GM10266 (cell line): Measurements from ENCODE around the gene CAMK2A.

Source experiments
- DNase-seq: peaks from one replicate; pipeline ENCODE4 v3.0.0; 2012; ENCODE audit errors: extremely low spot score
- CTCF ChIP-seq: IDR thresholded peaks from 2 replicates; pipeline ENCODE4 v1.5.1; 2012; ENCODE audit warnings: mild to moderate bottlenecking, low read depth; ENCODE audit not compliant: control insufficient read depth, insufficient read depth; ENCODE audit errors: missing control alignments

The CAMK2A gene

GRCh38 chr5:150317048-150318003 is 27.8 kb upstream of the CAMK2A start:
- no peak for DNase-seq
- TF ChIP-seq CTCF, result no peak

GRCh38 chr5:150316320-150316719 is 26.7 kb upstream of the CAMK2A start:
- no peak for TF ChIP-seq CTCF
- no peak for DNase-seq

DNA sequence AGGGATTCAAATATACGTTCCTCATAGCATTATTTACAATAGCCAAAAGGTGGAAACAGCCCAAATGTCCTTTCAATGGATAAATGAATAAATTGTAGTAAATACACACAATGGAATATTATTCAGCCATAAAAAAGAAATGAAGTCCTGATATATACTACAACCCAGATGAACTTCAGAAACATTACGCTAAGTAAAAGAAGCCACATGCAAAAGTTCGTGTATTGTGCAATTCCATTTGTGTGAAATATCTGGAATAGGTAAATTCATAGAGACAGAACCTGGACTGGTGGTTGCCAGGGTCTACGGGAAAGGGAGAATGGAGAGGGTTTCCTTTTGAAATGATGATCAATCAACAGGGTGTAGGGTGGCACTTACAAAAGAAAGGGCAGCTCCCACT is 25.7 kb upstream of the CAMK2A start:
- TF ChIP-seq CTCF, result no peak
- DNase-seq, result no peak

DNA sequence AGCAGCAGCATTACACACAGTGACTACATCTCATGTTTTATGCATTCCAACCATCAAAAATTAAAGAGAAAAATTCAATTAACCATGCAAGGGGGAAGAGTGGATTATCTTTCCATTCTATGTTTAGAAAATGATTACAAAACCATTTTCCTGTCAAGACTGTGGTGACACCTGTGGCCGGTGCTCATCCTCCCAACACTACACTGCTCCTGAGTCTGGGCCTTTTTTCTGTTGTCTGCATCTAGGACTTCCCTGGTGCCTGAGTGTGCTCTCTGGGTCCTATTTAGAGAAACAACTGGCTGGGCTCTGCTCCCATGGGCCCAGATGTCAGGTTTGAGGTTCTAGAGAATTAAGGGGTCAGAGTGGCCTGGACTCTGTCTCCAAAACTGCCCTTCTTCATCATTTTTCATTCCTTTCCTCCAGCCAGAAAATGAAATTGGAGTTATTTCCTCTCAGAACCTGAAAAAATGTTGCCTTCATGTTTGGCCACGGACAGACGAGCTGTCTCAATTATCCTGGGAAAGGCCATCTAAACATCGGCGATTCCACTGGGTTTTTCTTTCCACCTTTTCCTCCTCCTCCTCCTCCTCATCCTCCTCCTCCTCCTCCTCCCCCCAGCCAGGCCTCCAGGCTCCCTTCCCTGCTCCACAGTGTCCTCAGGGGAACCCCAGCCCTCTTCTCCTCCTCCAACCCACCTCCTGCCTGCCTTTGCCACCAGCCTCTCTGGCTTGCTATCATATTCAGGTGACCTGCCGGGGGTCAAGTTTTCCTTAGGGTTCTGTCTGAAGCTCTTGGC is 24.5 kb upstream of the CAMK2A start:
- DNase-seq, result no peak
- no peak for TF ChIP-seq CTCF

DNA sequence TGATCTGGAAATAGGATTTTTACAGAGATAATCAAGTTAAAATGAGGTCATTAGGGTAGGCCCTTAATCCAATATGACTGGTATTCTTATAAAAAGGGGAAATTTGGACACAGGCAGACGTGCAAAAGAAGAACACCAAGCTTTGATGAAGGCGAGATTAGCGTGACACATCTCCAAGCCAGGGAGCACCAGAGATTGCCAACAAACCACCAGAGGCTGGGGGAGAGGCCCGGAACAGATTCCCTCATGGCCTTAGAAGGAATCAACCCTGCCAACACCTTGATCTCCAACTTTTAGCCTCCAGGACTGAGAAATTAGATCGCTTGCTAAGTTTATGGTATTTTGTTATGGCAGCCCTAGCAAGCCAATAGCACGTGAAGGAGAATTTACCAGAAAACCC is 23.9 kb upstream of the CAMK2A start:
- no peak for TF ChIP-seq CTCF
- DNase-seq, result no peak

DNA sequence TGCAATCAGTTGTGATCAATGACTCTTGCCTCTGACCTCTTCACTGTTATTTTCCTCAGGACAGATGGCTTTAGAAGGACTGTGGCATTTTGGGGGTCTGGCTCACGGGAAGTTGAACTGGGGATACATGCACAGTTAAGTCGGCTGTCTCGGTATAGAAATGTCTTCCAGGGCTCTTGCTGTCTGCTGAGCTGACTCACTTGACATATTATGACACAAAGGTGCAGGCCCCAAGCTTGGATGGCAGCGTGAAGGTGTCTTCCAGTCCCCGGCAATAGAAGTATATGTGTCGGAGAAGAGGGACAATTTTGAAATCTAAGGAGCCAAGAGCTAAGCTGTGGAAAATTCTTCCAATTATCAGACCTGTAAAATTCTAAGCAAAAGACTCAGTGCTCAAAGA is 22.9 kb upstream of the CAMK2A start:
- TF ChIP-seq CTCF, result no peak
- DNase-seq, result no peak
